Astrocyte (in vitro differentiated cells and primary cell): ENCODE measurements around the gene VPS13A. TPM values are rescaled to one million over a fixed set of nuclear protein-coding genes. Genes with fewer than 3 reads are reported as not detected.

Source experiments
- DNase-seq: peaks from one replicate; pipeline ENCODE4 v3.0.0-alpha.2; 2010; ENCODE audit warnings: low read depth
- FAIRE-seq: peaks from 2 replicates; lab custom pipeline; 2011; peaks lifted over from hg19 to GRCh38; lab: Jason Lieb, UNC
- H2AFZ ChIP-seq: 2 replicates; pipeline ENCODE4 v1.6.0; 2012; ENCODE audit warnings: low read depth, low read length, inconsistent platforms
- H3K27ac ChIP-seq: 2 replicates; pipeline ENCODE4 v1.5.1; 2011; ENCODE audit warnings: low read depth, low read length, inconsistent platforms
- H3K27me3 ChIP-seq: 2 replicates; pipeline ENCODE4 v1.6.0; 2011; ENCODE audit warnings: low read length, inconsistent platforms; ENCODE audit not compliant: insufficient read depth
- H3K36me3 ChIP-seq: 2 replicates; pipeline ENCODE4 v1.5.1; 2011; ENCODE audit warnings: low read length, inconsistent platforms; ENCODE audit not compliant: insufficient read depth
- H3K4me1 ChIP-seq: 2 replicates; pipeline ENCODE4 v1.5.1; 2011; ENCODE audit warnings: low read length, inconsistent platforms; ENCODE audit not compliant: insufficient read depth
- H3K4me2 ChIP-seq: 2 replicates; pipeline ENCODE4 v1.6.0; 2012; ENCODE audit warnings: low read length, inconsistent platforms
- H3K4me3 ChIP-seq: 2 replicates; pipeline ENCODE4 v1.5.1; 2011; ENCODE audit warnings: low read depth, mild to moderate bottlenecking, low read length, inconsistent platforms; ENCODE audit not compliant: insufficient read depth
- H3K79me2 ChIP-seq: 2 replicates; pipeline ENCODE4 v1.6.0; 2012; ENCODE audit warnings: mild to moderate bottlenecking, low read length, inconsistent platforms; ENCODE audit not compliant: insufficient read depth
- H3K9ac ChIP-seq: 2 replicates; pipeline ENCODE4 v1.6.0; 2012; ENCODE audit warnings: mild to moderate bottlenecking, low read length, inconsistent platforms
- H3K9me3 ChIP-seq: 2 replicates; pipeline ENCODE4 v1.5.1; 2012; ENCODE audit warnings: low read depth, mild to moderate bottlenecking, low read length, inconsistent platforms; ENCODE audit not compliant: insufficient read depth
- H4K20me1 ChIP-seq: 2 replicates; pipeline ENCODE4 v1.6.0; 2012; ENCODE audit warnings: low read length, inconsistent platforms; ENCODE audit not compliant: insufficient read depth
- H3K27ac Mint-ChIP-seq: one replicate; pipeline ENCODE4 v1.8.0; 2021; ENCODE audit warnings: mild to moderate bottlenecking, mixed read lengths; ENCODE audit not compliant: unreplicated experiment
- H3K27me3 Mint-ChIP-seq: one replicate; pipeline ENCODE4 v1.8.0; 2021; ENCODE audit warnings: low read depth, mixed read lengths; ENCODE audit not compliant: unreplicated experiment
- H3K36me3 Mint-ChIP-seq: one replicate; pipeline ENCODE4 v1.8.0; 2021; ENCODE audit warnings: low read depth, mixed read lengths; ENCODE audit not compliant: unreplicated experiment
- H3K4me1 Mint-ChIP-seq: one replicate; pipeline ENCODE4 v1.8.0; 2021; ENCODE audit warnings: low read depth, mixed read lengths; ENCODE audit not compliant: unreplicated experiment
- H3K4me3 Mint-ChIP-seq: one replicate; pipeline ENCODE4 v1.8.0; 2021; ENCODE audit warnings: mild to moderate bottlenecking, moderate library complexity, mixed read lengths; ENCODE audit not compliant: unreplicated experiment
- H3K9me3 Mint-ChIP-seq: one replicate; pipeline ENCODE4 v1.8.0; 2021; ENCODE audit warnings: mild to moderate bottlenecking, mixed read lengths; ENCODE audit not compliant: unreplicated experiment
- EZH2 ChIP-seq: IDR thresholded peaks from 2 replicates; pipeline ENCODE4 v1.6.1; 2012; ENCODE audit warnings: mild to moderate bottlenecking, low read length, inconsistent platforms; ENCODE audit not compliant: insufficient read depth
- total RNA-seq: library from RNA; stranded (reverse); gene quantifications from 2 replicates; pipeline ENCODE4 v1.2.1, GENCODE V29; 2021
- TF ChIP-seq, protein P1 (sequence below): IDR thresholded peaks from 2 replicates; pipeline ENCODE4 v1.5.1; 2011; ENCODE audit warnings: low read depth, mild to moderate bottlenecking, inconsistent platforms, low read length, moderate library complexity; ENCODE audit not compliant: insufficient read depth

VPS13A gene
- total RNA-seq, 1 donor from 2014 or later, result 34.9 TPM

DNA sequence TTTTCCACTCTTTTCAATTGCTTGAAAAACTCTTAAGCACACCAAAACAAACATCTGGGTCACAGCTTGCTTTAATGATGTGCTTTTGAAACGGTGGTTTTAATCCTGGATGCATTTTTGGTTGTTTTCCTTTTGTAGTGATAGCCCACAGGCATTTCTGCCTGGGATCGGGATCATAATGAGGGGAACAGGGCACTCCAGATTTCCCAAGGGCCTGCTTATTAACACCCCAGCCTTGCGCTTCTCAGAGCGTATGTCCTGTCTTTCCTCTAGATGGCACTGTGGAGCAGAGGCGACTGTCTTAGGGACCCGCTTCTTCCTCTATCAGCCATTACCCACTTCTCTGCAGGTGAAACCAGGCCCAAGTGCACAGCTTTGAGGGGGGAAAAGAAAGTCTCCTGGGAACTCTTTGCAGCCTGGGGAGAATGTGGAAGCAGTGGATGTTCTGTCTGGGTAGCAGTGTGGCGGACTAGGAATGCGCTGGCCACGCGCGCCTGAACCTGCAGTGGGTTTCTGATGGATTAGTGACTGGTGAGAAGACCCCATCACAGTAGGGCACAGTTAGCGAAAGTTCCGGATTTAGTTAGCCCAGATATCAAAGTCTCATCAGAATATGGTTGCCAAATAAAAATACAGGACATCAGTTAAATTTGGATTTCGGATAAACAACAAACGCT is 280.7 kb downstream of the VPS13A start:
- no peak overlapping the region for H3K4me3 ChIP-seq
- DNase-seq, result peak; percentile 47
- Mint-ChIP-seq H3K27me3 (peaks cover 2% of the 10 kb centered on the region), H3K4me1 (peaks cover 10% of the 10 kb centered on the region), H3K4me3 (no peak overlapping the region), H3K36me3 (peaks cover 2% of the 10 kb centered on the region), H3K9me3 (peaks cover 2% of the 10 kb centered on the region), H3K27ac (no peak overlapping the region)
- H2AFZ ChIP-seq, result no peak overlapping the region
- FAIRE-seq, result no peak
- no peaks in the 10 kb centered on the region for H3K36me3 ChIP-seq
- H3K27me3 ChIP-seq, result no peaks in the 10 kb centered on the region
- H3K9me3 ChIP-seq, result no peaks in the 10 kb centered on the region
- no peak overlapping the region for H3K4me2 ChIP-seq
- no peak overlapping the region for H3K27ac ChIP-seq
- H4K20me1 ChIP-seq, result no peaks in the 10 kb centered on the region
- TF ChIP-seq EZH2, result no peak
- TF ChIP-seq, protein P1, sequence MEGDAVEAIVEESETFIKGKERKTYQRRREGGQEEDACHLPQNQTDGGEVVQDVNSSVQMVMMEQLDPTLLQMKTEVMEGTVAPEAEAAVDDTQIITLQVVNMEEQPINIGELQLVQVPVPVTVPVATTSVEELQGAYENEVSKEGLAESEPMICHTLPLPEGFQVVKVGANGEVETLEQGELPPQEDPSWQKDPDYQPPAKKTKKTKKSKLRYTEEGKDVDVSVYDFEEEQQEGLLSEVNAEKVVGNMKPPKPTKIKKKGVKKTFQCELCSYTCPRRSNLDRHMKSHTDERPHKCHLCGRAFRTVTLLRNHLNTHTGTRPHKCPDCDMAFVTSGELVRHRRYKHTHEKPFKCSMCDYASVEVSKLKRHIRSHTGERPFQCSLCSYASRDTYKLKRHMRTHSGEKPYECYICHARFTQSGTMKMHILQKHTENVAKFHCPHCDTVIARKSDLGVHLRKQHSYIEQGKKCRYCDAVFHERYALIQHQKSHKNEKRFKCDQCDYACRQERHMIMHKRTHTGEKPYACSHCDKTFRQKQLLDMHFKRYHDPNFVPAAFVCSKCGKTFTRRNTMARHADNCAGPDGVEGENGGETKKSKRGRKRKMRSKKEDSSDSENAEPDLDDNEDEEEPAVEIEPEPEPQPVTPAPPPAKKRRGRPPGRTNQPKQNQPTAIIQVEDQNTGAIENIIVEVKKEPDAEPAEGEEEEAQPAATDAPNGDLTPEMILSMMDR, result peak; percentile 77
- H3K9ac ChIP-seq, result no peak overlapping the region
- H3K4me1 ChIP-seq, result peaks cover 14% of the 10 kb centered on the region
- H3K79me2 ChIP-seq, result no peaks in the 10 kb centered on the region

- no peak overlapping the region for H2AFZ ChIP-seq
- Mint-ChIP-seq H3K4me1 (peaks cover 10% of the 10 kb centered on the region), H3K9me3 (no peaks in the 10 kb centered on the region), H3K27ac (no peak overlapping the region), H3K36me3 (no peaks in the 10 kb centered on the region), H3K27me3 (no peaks in the 10 kb centered on the region), H3K4me3 (no peak overlapping the region)
- no peak overlapping the region for H3K4me2 ChIP-seq
- no peaks in the 10 kb centered on the region for H3K27me3 ChIP-seq
- no peaks in the 10 kb centered on the region for H3K79me2 ChIP-seq
- peaks cover 4% of the 10 kb centered on the region for H3K4me1 ChIP-seq
- no peak for FAIRE-seq
- H3K9ac ChIP-seq, result no peak overlapping the region
- H3K9me3 ChIP-seq, result no peaks in the 10 kb centered on the region
- H4K20me1 ChIP-seq, result no peaks in the 10 kb centered on the region
- no peaks in the 10 kb centered on the region for H3K36me3 ChIP-seq
- H3K27ac ChIP-seq, result no peak overlapping the region
- no peak for TF ChIP-seq EZH2
- DNase-seq, result no peak
- H3K4me3 ChIP-seq, result no peak overlapping the region
Measured at GRCh38 chr9:77460938-77461337, 283.6 kb downstream of the VPS13A start.

- Mint-ChIP-seq H3K4me1 (peaks cover 15% of the 10 kb centered on the region), H3K9me3 (no peaks in the 10 kb centered on the region), H3K4me3 (no peak overlapping the region), H3K36me3 (no peaks in the 10 kb centered on the region), H3K27me3 (no peaks in the 10 kb centered on the region), H3K27ac (no peak overlapping the region)
- Histone ChIP-seq H3K79me2 (no peaks in the 10 kb centered on the region), H3K9me3 (no peaks in the 10 kb centered on the region), H3K27ac (no peak overlapping the region), H3K9ac (no peak overlapping the region), H3K4me3 (no peak overlapping the region), H2AFZ (no peak overlapping the region), H4K20me1 (no peaks in the 10 kb centered on the region), H3K4me2 (no peak overlapping the region), H3K36me3 (no peaks in the 10 kb centered on the region), H3K27me3 (no peaks in the 10 kb centered on the region), H3K4me1 (peaks cover 11% of the 10 kb centered on the region)
- DNase-seq (no peak), FAIRE-seq (no peak)
- TF ChIP-seq EZH2, result no peak
- TF ChIP-seq, protein P1, result no peak
Measured at GRCh38 chr9:77462066-77462465, 284.7 kb downstream of the VPS13A start.
